HG03457 (cell line): Measurements from ENCODE around the gene ALK.
A peak's percentile ranks its signal among the peaks of the same experiment; 100 is the strongest.

Source experiments
- ATAC-seq: cut with Tn5 transposase; IDR thresholded peaks from one replicate; pipeline ENCODE4 v1.9.1; 2021; ENCODE audit warnings: moderate number of reproducible peaks; ENCODE audit not compliant: unreplicated experiment

The ALK gene

DNA sequence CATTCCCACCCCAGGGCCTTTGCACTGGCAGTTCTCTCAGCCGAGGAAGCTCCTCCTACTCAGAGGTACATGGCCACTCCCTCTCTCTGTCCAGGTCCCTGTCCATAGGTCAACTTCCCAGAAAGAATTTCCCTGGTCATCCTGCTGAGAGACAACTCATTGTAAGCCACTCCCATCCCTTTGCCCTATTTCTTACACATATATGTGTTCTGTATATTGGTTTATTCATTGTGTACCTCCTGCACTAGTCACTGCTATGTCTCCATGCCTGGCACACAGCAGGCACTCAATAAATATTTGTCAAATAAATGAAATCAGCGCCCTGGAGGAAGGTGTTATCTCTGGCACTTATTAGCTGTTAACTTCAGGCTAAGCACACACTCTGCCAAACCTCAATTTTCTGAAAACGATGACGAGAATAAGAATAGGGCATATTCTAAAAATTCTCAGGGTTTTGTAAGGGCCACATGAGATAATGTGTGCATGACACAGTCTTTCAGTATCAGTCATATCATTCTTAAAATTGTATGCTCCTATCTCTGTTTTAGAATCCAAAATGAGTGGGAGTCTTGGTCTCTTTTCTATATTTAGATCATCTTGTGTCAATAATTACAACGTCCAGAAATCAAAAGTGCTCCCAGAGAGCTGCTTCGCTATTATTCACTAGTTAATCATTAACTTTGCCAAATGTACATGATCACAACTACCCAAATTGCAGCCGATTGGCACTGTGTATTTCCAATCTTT, 198.0 kb downstream of the ALK start:
- peak; percentile 86 for ATAC-seq

DNA sequence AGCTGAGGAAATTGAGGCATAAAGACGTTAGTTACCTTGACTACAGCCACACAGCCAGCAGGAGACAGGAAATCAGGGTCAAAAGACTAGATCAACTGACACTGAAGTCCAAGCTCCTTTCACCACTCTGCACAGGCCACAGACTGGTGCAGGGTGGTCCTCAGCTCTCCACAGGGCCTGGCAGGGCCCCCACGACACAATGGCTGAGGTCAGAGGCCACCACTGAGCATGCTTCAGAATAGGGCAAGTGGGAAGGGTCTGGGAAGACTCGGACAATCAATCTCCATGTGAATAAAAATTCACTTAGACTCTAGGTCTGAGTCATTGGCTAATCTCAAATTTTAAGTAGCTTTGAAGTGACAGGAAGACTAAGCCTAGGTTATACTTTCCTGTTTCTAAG, 201.7 kb downstream of the ALK start:
- ATAC-seq: no peak

DNA sequence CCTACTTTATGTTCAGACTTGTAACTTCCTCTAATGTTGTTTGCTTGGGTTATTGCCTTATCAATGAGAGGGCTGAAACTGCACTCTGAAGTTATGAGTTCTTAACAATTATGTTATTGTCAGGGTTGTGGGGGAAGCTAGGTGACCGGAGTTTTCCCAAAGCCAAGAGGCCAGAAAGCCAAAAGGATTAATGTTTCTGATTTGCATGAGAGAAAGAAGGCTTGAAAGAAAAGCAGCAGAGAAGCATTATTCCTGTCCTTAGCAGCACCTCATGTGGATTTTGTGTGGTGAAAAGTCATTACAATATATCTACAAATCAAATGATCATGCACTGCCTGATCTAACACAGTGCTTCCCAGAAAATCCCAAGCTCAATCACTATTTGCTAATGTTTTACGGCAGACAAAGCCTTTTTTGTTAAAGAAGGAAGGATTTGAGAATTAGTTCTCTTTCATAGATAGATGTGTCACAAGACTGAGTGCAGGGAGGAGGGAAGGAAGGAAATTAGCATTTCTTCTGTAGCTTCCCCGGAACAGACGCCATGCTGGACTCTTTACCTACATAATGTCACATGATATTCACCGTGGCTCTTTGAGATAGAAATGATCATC, 203.2 kb downstream of the ALK start:
- no peak for ATAC-seq

DNA sequence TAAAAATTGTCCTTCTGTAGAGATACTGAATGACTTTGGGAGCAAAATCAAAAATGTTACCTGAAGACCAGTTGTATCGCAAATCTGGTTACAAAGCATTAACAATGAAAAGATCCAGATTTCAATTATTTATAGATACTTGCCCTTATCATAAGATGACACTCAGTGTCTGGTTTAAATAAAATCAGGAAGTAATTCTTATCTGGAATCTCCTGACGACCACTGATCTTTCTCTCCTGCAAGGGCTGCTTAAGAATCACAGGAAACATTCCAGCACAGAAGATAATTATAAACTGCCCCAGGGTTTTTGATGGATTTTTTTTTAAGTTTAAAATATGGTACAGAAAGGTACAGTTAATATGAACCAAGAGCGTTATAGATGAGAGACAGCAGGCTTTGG, 205.7 kb downstream of the ALK start:
- no peak for ATAC-seq

DNA sequence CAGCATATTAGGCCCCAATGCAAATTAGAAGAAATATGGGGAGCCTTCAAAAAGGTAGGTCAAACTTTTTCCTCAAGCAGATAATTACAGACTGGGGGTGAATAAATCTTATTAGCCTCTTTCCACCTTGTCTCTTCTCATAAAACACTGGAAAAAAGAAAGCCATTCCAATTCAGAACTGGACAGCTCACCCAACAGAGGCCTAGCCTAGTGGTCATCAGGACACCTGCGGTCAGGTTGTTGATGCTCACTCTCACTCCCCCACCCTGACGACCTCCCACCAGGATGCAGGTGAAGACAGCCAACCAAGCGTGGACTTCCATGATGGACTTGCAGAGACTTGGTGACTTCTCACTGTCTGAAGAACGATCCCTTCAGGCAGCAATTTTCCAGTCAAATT, 207.1 kb downstream of the ALK start:
- ATAC-seq: no peak

DNA sequence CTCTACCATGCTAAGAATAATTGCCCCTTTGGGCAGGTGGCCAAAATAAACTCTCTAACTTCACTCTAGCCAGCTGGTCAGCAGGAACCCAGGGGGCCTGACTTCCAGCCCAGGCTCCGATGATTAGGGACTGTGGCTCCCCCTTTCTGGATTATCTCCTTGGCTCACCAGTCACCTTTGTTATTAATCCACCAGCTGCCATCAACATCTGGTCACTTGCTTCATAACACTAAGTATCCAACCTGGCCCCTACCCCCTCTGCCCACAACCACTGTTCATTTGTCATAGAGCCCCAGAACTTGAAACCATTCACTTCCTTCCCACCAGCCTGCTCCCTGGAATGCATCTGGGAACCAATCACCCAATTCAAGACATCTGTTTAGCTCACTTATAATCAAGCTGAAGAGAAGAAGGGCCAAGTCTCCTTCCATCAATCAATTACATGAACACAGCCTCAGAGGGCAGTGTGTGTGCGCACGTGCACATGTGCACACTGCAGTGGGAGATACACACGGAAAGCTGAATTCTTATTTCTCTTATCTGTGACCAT, 215.1 kb downstream of the ALK start:
- ATAC-seq: no peak

DNA sequence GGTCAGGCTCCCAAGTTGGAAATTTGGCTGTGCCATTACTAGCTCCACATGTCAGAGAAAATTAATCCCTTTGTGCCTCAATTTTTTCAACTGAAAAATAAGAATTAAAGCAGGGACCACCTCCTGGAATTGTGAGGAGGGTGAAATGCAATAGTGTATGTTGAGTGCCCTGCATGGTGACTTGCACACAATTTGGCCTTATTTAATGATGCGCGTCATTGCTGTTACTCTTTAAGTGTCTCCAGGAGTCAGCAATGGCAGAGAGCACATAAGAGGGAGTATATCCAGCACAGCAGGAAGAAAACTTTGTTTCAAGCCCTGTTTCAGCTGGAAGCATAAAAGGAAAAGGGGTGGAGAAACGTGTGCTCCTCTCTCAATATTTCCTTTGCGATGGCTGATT, 215.8 kb downstream of the ALK start:
- ATAC-seq: no peak

DNA sequence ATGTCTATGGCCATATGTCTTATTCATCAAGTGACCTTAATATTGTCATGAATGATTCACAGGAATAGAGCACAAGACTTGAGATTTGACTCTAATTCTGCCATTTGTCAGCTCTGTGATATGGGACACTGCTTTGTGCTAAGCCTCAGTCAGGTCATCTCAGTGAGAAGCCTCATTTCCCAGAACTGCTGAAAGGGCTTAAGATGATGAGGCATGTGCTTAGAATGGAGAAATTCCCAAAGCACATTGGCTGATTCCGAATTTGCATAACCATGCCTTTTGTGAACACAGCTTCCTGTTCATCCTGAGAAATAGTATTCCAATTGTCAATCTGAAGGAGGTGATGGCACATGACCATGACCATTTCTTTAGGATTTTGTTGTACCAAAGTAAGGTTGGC, 218.1 kb downstream of the ALK start:
- ATAC-seq: no peak

DNA sequence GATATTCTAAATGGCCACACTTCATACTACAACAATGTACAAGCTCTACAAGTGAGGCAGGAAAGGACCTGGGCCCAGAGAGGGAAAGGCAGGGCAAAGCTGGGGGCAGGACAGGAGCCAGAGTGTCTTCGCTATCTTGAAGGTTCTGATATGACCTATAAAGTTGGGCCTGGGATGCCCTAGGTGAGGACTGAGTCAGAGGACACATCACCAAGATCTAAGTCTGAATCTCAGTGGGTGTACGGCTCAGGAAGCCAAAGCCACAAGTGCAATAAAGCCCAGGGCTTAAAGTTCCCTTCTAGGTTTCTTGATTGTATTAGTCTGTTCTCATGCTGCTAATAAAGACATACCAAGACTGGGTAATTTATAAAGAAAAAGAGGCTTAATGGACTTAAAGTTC, 219.1 kb downstream of the ALK start:
- no peak for ATAC-seq

DNA sequence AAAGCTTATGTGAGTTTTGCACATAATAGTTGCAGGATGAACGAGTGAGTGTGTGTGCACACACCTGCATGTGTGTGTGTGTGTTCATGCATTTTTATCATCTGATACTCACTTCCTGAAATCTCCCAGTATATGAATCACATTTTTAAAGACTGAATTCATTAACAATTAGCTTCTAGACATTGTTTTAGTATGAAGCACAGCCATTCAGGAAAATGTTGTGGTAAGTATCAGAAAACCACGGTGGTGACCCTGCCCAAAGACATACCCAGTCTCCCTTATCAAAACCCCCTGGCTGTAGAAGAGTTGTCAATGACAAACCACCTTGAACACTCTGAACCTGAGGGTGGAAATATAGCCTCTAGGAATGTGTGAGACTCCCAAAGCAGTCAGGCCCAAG, 220.8 kb downstream of the ALK start:
- ATAC-seq: no peak

DNA sequence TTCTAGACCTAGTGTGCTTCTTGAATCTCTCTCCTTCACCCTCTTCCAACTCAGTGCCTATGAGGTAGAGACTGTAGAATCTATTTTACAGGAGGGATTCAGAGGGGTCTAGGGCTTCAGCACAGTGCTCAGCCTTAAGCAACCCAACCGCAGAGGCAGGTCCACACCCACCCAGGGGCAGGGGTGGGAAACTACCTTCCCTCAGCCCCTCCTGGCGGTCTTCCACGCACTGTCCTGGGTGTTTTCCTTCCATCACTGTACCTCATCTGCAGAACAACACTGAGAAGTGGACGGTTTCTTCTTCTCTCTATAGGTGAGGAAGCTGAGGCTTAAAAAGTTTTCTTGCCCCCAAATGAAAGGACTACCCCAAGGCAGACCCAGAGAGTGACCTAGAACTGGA, 222.3 kb downstream of the ALK start:
- no peak for ATAC-seq

DNA sequence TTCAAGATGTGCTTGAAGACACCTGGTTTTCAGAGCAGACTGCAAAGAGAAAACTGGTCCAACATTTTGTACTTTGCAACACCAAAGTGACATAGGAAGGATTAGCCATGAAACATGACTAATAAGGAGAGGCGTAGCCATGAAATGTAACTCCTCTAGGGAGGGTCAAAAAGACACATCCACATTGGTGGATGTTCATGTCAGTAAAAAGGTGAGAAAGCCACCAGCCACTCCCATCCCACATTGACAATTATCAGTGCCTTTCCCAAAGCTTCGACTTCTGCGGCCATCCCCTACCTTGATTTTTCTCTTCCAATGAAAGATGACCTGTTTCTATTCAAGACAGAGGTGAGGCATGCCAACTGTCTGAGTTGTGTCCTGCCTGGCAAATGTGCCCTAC, 223.2 kb downstream of the ALK start:
- ATAC-seq: no peak

DNA sequence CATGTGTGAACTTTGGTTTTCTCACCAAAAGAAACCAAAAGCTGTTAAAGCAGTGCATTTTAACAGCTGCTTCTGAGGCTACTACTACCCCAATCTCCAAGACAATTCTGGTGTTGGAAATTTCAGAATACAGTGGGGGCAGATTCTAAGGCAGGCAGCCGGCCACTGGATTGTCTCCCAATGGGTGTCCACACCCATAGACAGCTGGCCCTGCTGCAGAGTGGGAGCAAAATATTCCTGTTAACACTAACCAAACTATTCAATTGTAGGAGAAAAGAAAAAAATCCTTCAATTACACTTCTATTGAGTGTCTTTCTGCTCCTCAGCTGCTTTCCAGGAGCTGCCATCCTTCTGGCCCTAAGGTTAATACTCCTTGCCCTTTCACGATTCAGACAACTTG, 223.7 kb downstream of the ALK start:
- ATAC-seq: no peak

DNA sequence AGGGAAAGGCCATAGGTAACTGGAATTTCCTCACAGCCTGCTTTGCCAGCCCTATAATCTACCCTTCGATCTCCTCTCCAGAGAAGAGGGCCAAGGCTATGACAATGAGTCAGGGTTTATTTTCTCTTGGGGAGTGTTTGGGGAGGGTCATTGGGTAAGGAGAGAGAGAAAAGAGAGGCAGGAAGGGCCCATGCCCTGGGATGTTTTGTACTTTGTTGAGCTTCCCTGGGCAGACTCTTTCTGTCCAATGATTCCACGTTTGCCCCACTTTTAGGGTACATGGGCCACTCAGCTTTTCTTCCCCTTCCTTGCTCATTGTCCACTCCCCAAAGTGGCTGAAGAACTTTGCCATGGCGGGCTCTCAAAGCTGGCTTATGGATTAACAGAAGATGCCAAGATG, 224.2 kb downstream of the ALK start:
- no peak for ATAC-seq

DNA sequence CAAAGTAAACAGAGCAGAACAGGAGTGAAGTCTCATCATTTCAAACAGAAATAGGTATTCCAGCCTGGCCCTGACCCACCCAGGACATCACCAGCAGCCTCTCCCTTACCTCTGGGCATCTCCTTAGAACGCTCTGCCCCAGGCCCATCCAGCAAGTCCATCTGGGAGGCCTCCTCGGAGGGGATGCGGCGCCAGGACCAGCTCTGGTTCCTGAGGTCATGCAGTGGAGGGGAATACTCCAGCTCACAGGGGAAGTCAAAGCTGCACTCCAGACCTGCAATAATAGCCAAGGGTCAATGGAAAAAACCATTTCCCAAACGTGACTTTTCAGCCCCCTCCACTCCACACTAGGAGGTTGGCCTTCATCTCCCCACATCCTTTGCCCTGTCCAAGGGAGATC, 226.6 kb downstream of the ALK start:
- no peak for ATAC-seq

DNA sequence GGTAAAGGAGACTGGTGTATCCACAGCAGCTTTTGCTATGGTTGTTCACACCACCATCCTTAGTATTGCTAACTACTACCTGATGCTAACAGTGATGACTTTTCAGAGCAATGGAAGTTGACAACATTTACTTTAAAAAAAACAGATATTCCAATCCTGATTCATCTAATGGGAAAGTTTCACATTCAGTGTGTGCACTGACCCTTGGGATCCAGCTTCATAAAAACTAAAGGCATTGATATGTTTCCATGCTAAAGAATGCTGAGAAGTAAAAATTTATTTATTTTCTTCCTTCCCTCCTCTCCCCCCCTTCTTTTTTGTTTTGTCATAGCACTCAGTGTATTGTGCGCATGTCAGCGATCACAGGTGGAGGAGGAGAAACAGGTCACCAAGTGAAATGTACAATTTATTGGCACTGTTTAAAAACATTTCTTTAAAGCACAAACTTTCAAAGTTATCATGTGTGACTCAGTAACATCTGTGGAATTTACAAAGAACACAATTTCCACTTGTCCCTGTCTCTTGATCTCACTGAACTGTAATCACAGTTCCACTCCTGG, 229.9 kb downstream of the ALK start:
- no peak for ATAC-seq

DNA sequence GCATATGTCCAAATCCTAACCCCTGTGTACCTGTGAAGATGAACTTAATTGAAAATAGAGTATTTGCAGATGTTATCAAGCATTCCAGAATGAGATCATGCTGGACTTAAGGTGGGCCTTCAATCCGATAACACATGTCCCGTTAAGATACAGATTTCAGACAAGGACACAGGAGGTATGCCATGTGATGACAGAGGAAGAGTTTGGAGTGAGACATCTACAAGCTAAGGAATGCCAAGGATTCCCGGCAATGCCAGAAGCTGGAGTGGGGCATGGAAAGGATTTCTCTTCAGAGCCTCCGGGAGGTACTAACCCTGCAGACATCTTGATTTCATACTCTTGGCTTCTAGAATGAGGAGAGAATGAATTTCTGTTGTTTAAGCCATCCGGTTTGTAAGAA, 231.7 kb downstream of the ALK start:
- ATAC-seq: no peak

DNA sequence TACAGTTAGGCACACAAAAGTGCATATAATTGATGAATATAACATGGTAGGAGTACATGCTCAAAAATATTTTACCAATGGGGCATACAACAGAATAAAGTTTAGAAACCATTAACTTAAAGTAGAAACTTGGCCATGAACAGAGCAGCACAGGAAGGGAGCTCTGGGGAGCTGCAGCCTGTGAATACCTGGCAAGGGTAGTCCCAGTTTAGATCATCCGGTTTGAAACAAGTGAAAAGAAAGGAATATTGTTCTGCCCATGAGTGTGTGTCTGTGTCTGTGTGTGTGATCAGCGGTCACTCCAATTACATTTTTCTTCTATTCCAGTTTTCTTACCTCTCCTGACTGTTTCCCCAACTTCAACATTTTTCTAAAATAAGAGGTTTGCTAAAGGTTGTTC, 233.0 kb downstream of the ALK start:
- ATAC-seq: no peak

DNA sequence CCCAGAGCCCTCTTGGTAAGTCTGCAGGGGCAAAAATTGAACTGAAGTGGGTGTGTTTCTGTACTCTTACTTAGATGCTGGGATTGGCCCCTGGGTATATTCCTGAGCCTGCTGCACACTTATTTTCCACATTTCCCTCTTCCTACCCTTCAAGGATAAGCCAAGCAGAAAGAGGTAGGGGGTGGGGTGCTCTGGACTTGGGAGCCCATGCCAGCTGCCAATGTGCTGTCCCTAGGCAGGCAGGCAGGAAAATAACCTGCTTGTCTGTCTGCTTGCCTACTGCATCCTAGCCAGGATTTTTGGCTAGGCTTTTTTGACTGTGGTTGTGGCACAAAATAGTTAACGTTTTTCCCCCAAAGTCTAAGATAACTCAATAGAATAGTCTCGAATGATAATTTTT, 234.3 kb downstream of the ALK start:
- ATAC-seq: no peak

DNA sequence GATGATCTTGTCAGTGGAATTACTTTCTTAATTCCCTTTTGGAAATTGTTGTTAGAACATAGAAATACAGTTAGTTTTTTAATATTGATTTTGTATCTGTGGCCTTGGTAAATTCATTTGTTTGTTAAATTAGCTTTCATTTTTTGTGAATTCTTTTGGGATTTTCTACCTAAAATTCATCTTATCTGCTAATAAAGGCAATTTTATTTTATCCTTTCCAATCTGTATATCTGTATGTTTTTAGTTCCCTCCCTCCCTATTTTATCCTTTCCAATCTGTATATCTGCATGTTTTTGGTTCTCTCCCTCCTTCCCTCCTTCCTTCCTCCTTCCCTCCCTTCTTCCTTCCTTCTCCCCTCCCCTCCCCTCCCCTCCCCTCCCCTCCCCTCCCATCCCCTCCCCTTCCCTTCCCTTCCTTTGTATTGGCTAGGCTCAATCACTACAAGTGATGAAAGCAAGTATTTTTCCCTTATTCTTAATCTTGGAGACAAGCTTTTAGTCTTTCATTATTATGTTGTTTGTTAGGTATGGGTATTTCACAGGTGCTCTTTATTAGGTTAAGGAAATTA, 244.4 kb downstream of the ALK start:
- ATAC-seq: no peak

DNA sequence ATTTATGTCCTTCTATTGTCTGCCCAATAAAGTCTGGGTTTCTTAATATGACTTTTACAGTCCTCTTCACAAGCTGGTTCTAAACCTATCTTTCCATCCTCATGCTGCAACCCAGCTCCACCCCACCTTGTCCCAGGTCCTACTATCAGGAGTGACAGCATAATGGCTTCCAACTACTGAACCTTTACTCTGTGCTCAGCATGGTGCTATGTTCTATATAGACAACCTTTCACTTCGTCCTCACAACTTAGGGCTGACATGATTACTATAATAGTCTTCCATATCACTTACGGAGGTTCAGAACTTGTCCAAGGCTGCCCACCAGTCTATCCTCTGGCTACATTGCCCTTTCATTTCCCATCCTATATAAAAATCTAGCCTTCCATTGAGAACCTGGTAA, 256.8 kb downstream of the ALK start:
- no peak for ATAC-seq

DNA sequence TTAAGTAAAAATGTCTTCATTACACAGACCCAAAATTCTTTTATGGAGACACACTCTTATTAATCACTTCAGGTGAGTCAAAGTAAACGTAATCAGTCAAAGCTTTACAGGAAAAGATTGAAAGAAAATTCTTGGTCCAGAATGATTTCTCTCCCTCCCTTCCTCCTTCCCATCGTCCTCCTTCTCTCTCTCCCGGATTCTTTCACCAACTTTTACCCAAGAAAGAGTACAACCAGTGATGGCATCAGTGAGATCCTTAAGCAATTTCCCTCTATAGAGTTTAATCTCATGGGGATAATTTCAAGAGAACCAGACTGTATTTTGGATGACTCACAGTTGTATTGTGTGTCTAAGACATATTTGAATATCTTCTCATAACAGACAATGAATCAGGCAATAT, 258.1 kb downstream of the ALK start:
- ATAC-seq: no peak
